ENCODE data around the gene ADD3. TPM values are rescaled to one million over a fixed set of nuclear protein-coding genes. Genes with fewer than 3 reads are reported as not detected.

The ADD3 gene
- total and polyA plus RNA-seq, 8 donors: 31.9 to 83.3 (median 47.2) TPM

- Histone ChIP-seq H3K27me3 (no peaks in the 10 kb centered on the region), H3K36me3 (no peaks in the 10 kb centered on the region), H3K4me1 (peaks cover 0 to 6% (median 0%) of the 10 kb centered on the region in 3 donors), H3K27ac (no peak overlapping the region), H3K4me3 (no peak overlapping the region), H3K9me3 (no peaks in the 10 kb centered on the region)
- TF ChIP-seq CTCF (IDR thresholded peaks at IDR 0.05): no peak
- ATAC-seq (no peak), FAIRE-seq (no peak), DNase-seq (no peak)
- 82 to 83% methylated on average over 4 of the region's 4 CpGs for WGBS, 2 donors
- intact Hi-C loops (cut with DNase I): no loop called here
Measured at GRCh38 chr10:110088367-110089104, 80.8 kb downstream of the ADD3 start.

GRCh38 chr10:110091830-110092229 is 84.0 kb downstream of the ADD3 start:
- Histone ChIP-seq H3K4me1 (no peaks in the 10 kb centered on the region), H3K27ac (no peak overlapping the region), H3K4me3 (no peak overlapping the region), H3K27me3 (no peaks in the 10 kb centered on the region), H3K36me3 (no peaks in the 10 kb centered on the region), H3K9me3 (no peaks in the 10 kb centered on the region)
- WGBS, 2 donors: 97 to 98% methylated on average over 2 of the region's 2 CpGs
- FAIRE-seq: no peak
- no peak for ATAC-seq
- intact Hi-C loops (cut with DNase I): no loop called here
- DNase-seq: no peak
- no peak for TF ChIP-seq CTCF (IDR thresholded peaks at IDR 0.05)

- Histone ChIP-seq H3K9me3 (no peaks in the 10 kb centered on the region), H3K4me1 (no peaks in the 10 kb centered on the region), H3K4me3 (no peak overlapping the region), H3K36me3 (no peaks in the 10 kb centered on the region), H3K27ac (no peak overlapping the region), H3K27me3 (no peaks in the 10 kb centered on the region)
- WGBS, 2 donors: 88 to 89% methylated on average over 2 of the region's 2 CpGs
- ATAC-seq (no peak), FAIRE-seq (no peak), DNase-seq (no peak)
- TF ChIP-seq CTCF (IDR thresholded peaks at IDR 0.05): no peak
- intact Hi-C loops (cut with DNase I): no loop called here
Measured at GRCh38 chr10:110093722-110094121, 85.9 kb downstream of the ADD3 start.

GRCh38 chr10:110094786-110095185 is 87.0 kb downstream of the ADD3 start:
- Histone ChIP-seq H3K9me3 (no peaks in the 10 kb centered on the region), H3K4me1 (no peaks in the 10 kb centered on the region), H3K27me3 (no peaks in the 10 kb centered on the region), H3K36me3 (no peaks in the 10 kb centered on the region), H3K27ac (no peak overlapping the region), H3K4me3 (no peak overlapping the region)
- intact Hi-C loops (cut with DNase I): no loop called here
- TF ChIP-seq CTCF (IDR thresholded peaks at IDR 0.05): no peak
- FAIRE-seq: no peak
- no peak for DNase-seq
- 95% methylated on average over 2 of the region's 2 CpGs for WGBS, 2 donors
- no peak for ATAC-seq

GRCh38 chr10:110101464-110102144 is 93.8 kb downstream of the ADD3 start:
- no peak for DNase-seq

More at GRCh38 chr10:110101464-110102144, 93.8 kb downstream of the ADD3 start:
- H3K36me3 ChIP-seq: no peaks in the 10 kb centered on the region
- FAIRE-seq (no peak), ATAC-seq (peak in 1 of 4 donors; percentile 66)
- no peak overlapping the region for H3K27ac ChIP-seq
- intact Hi-C loops (cut with DNase I): no loop called here
- WGBS, 2 donors: 66 to 77% methylated on average over 2 of the region's 2 CpGs
- no peaks in the 10 kb centered on the region for H3K4me1 ChIP-seq
- H3K9me3 ChIP-seq: no peaks in the 10 kb centered on the region
- H3K4me3 ChIP-seq: no peak overlapping the region
- no peaks in the 10 kb centered on the region for H3K27me3 ChIP-seq
- no peak for TF ChIP-seq CTCF (IDR thresholded peaks at IDR 0.05)

All from pancreas (tissue), 10 donors.